NCI-H1105 (cell line): Measurements from ENCODE around the gene RAD17.

Experiments used
- DNase-seq: peaks from one replicate; lab custom pipeline; 2025; lab: John Stamatoyannopoulos, UW

Gene RAD17

DNA sequence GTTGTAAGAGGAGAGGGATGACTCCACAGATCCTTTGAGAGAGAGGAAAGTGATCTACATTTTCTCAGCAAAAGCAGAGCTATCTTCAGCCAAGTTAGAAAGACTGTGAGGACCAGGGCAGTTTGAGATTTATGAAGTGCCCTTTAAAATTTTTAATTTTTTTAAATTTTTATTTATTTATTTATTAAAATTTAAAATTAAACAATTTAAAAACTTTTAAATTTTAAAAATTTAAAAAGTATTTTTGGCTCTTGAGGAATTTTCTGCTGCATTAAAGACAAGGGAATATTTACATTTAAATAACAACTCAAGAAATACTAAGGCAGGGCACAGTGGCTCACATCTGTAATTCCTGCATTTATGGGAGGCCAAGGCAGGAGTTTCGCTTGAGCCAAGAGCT, 92.6 kb downstream of the RAD17 start:
- no peak for DNase-seq
